ENCODE results near the gene SRGAP1. TPM values are rescaled to one million over a fixed set of nuclear protein-coding genes. Genes with fewer than 3 reads are reported as not detected.

SRGAP1 gene
- total RNA-seq, 3 donors from 2014 or later (not counting 1 experiment from before 2014, with no cell fraction given): 0.10 to 0.49 (median 0.16) TPM

- H3K4me3 ChIP-seq (ENCODE audit: low read length): no peak overlapping the region
- DNase-seq (no peak), ATAC-seq (no peak)
- Mint-ChIP-seq H3K4me3 (no peak overlapping the region), H3K9me3 (no peaks in the 10 kb centered on the region), H3K27me3 (ENCODE audit: low read depth in 2 of 2) (no peaks in the 10 kb centered on the region), H3K27ac (no peak overlapping the region), H3K4me1 (no peaks in the 10 kb centered on the region), H3K36me3 (no peaks in the 10 kb centered on the region)
- intact Hi-C loops (cut with micrococcal nuclease): no loop called here
- H3K27ac ChIP-seq (ENCODE audit: low read length): no peak overlapping the region
- H3K9me3 ChIP-seq (ENCODE audit: control insufficient read depth, insufficient read depth, low read length): no peaks in the 10 kb centered on the region
- H3K27me3 ChIP-seq (ENCODE audit: control insufficient read depth, insufficient read depth, low read length): no peaks in the 10 kb centered on the region
- over 99% methylated on average over 5 of the region's 5 CpGs for WGBS (ENCODE audit: insufficient coverage)
- H3K36me3 ChIP-seq (ENCODE audit: control insufficient read depth, insufficient read depth, low read length): peaks cover 6% of the 10 kb centered on the region
- H3K4me1 ChIP-seq (ENCODE audit: control insufficient read depth, insufficient read depth, low read length): no peaks in the 10 kb centered on the region
- TF ChIP-seq, protein P1, sequence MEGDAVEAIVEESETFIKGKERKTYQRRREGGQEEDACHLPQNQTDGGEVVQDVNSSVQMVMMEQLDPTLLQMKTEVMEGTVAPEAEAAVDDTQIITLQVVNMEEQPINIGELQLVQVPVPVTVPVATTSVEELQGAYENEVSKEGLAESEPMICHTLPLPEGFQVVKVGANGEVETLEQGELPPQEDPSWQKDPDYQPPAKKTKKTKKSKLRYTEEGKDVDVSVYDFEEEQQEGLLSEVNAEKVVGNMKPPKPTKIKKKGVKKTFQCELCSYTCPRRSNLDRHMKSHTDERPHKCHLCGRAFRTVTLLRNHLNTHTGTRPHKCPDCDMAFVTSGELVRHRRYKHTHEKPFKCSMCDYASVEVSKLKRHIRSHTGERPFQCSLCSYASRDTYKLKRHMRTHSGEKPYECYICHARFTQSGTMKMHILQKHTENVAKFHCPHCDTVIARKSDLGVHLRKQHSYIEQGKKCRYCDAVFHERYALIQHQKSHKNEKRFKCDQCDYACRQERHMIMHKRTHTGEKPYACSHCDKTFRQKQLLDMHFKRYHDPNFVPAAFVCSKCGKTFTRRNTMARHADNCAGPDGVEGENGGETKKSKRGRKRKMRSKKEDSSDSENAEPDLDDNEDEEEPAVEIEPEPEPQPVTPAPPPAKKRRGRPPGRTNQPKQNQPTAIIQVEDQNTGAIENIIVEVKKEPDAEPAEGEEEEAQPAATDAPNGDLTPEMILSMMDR (IDR thresholded peaks at IDR 0.05): no peak
Measured at GRCh38 chr12:63808631-63809030, 35.9 kb upstream of the SRGAP1 start.

DNA sequence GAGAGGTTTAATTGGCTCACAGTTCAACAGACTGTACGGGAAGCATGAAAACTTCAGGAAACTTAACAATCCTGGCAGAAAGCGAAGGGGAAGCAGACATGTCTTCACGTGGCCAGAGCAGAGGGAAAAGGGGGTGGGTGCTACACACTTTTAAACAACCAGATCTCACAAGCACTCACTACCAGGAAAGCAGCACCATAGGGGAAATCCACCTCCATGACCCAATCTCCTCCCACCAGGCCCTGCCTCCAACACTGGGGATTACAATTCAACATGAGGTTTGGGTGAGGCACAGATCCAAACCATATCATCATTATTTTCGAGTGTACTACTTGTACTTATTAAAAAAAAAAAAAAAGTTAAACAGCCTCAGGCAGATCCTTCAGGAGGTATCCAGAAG, 34.9 kb upstream of the SRGAP1 start:
- Histone ChIP-seq H3K4me3 (ENCODE audit: low read length) (no peak overlapping the region), H3K27ac (ENCODE audit: low read length) (no peak overlapping the region), H3K27me3 (ENCODE audit: control insufficient read depth, insufficient read depth, low read length) (no peaks in the 10 kb centered on the region), H3K4me1 (ENCODE audit: control insufficient read depth, insufficient read depth, low read length) (peaks cover 5% of the 10 kb centered on the region), H3K36me3 (ENCODE audit: control insufficient read depth, insufficient read depth, low read length) (peaks cover 6% of the 10 kb centered on the region), H3K9me3 (ENCODE audit: control insufficient read depth, insufficient read depth, low read length) (no peaks in the 10 kb centered on the region)
- 95% methylated on average over 3 of the region's 4 CpGs for WGBS (ENCODE audit: insufficient coverage)
- Mint-ChIP-seq H3K36me3 (no peaks in the 10 kb centered on the region), H3K9me3 (no peaks in the 10 kb centered on the region), H3K4me1 (no peaks in the 10 kb centered on the region), H3K4me3 (no peak overlapping the region), H3K27me3 (ENCODE audit: low read depth in 2 of 2) (no peaks in the 10 kb centered on the region), H3K27ac (no peak overlapping the region)
- ATAC-seq (no peak), DNase-seq (no peak)
- TF ChIP-seq, protein P1 (IDR thresholded peaks at IDR 0.05): no peak
- intact Hi-C loops (cut with micrococcal nuclease): no loop called here

GRCh38 chr12:63811334-63811733, 33.2 kb upstream of the SRGAP1 start:
- Mint-ChIP-seq H3K4me1 (no peaks in the 10 kb centered on the region), H3K27me3 (ENCODE audit: low read depth in 2 of 2) (no peaks in the 10 kb centered on the region), H3K9me3 (no peaks in the 10 kb centered on the region), H3K4me3 (no peak overlapping the region), H3K27ac (peak overlapping the region in 1 of 2 donors; percentile 24), H3K36me3 (no peaks in the 10 kb centered on the region)
- Histone ChIP-seq H3K4me3 (ENCODE audit: low read length) (no peak overlapping the region), H3K4me1 (ENCODE audit: control insufficient read depth, insufficient read depth, low read length) (peaks cover 9% of the 10 kb centered on the region), H3K36me3 (ENCODE audit: control insufficient read depth, insufficient read depth, low read length) (peaks cover 2% of the 10 kb centered on the region), H3K27ac (ENCODE audit: low read length) (no peak overlapping the region), H3K27me3 (ENCODE audit: control insufficient read depth, insufficient read depth, low read length) (no peaks in the 10 kb centered on the region), H3K9me3 (ENCODE audit: control insufficient read depth, insufficient read depth, low read length) (no peaks in the 10 kb centered on the region)
- intact Hi-C loops (cut with micrococcal nuclease): no loop called here
- TF ChIP-seq, protein P1 (IDR thresholded peaks at IDR 0.05): no peak
- no peak for ATAC-seq
- DNase-seq: no peak
- 97% methylated on average over 2 of the region's 2 CpGs for WGBS (ENCODE audit: insufficient coverage)

GRCh38 chr12:63811755-63812154, 32.7 kb upstream of the SRGAP1 start:
- H3K4me3 ChIP-seq (ENCODE audit: low read length): no peak overlapping the region
- 77% methylated on average over 2 of the region's 2 CpGs for WGBS (ENCODE audit: insufficient coverage)
- TF ChIP-seq, protein P1 (IDR thresholded peaks at IDR 0.05): no peak
- H3K9me3 Mint-ChIP-seq: no peaks in the 10 kb centered on the region
- peaks cover 2% of the 10 kb centered on the region for H3K36me3 ChIP-seq (ENCODE audit: control insufficient read depth, insufficient read depth, low read length)
- no peaks in the 10 kb centered on the region for H3K9me3 ChIP-seq (ENCODE audit: control insufficient read depth, insufficient read depth, low read length)
- ATAC-seq (no peak), DNase-seq (no peak)
- H3K27me3 ChIP-seq (ENCODE audit: control insufficient read depth, insufficient read depth, low read length): no peaks in the 10 kb centered on the region
- peak overlapping the region in 1 of 2 donors; percentile 24 for H3K27ac Mint-ChIP-seq
- no peaks in the 10 kb centered on the region for H3K4me1 Mint-ChIP-seq
- no peak overlapping the region for H3K27ac ChIP-seq (ENCODE audit: low read length)
- H3K36me3 Mint-ChIP-seq: no peaks in the 10 kb centered on the region
- intact Hi-C loops (cut with micrococcal nuclease): no loop called here
- H3K4me3 Mint-ChIP-seq: no peak overlapping the region
- peaks cover 9% of the 10 kb centered on the region for H3K4me1 ChIP-seq (ENCODE audit: control insufficient read depth, insufficient read depth, low read length)
- H3K27me3 Mint-ChIP-seq (ENCODE audit: low read depth in 2 of 2): no peaks in the 10 kb centered on the region

Data from natural killer cell (primary cell).